ENCODE measurements around the gene KCNJ1. TPM values are rescaled to one million over a fixed set of nuclear protein-coding genes. Genes with fewer than 3 reads are reported as not detected.

The KCNJ1 gene
- total and polyA plus RNA-seq, 10 donors, result 0.02 to 0.09 (median 0.03) TPM; not detected in 7

- intact Hi-C loops (cut with DNase I; ENCODE audit: low total_unique reads), result no loop called here
- Histone ChIP-seq H3K36me3 (no peaks in the 10 kb centered on the region), H3K27me3 (replicated peaks in 1 of 7) (no peaks in the 10 kb centered on the region), H3K9me3 (no peaks in the 10 kb centered on the region), H3K4me3 (no peak overlapping the region), H3K27ac (peak overlapping the region in 1 of 8 donors; percentile 36), H3K4me1 (peaks cover 5 to 50% (median 27%) of the 10 kb centered on the region in 6 donors)
- TF ChIP-seq POLR2A (IDR thresholded peaks at IDR 0.05) (no peak), CTCF (IDR thresholded peaks at IDR 0.05 in 8 of 11, conservative IDR thresholded peaks at IDR 0.05 in 3 of 11) (peak; percentile 36 to 88 (median 80)), POLR2AphosphoS5 (IDR thresholded peaks at IDR 0.05) (peak; percentile 34 to 53 (median 50))
- DNase-seq, result peak; percentile 93
- 29 to 46% (median 35%) methylated on average over 10 of the region's 10 CpGs for WGBS, 5 donors
Measured at GRCh38 chr11:128848815-128849455, 18.2 kb downstream of the KCNJ1 start.

- TF ChIP-seq CTCF (IDR thresholded peaks at IDR 0.05 in 8 of 11, conservative IDR thresholded peaks at IDR 0.05 in 3 of 11) (no peak), POLR2AphosphoS5 (IDR thresholded peaks at IDR 0.05) (no peak), POLR2A (IDR thresholded peaks at IDR 0.05) (no peak)
- no peak for DNase-seq
- H3K9me3 ChIP-seq, result no peaks in the 10 kb centered on the region
- no peaks in the 10 kb centered on the region for H3K27me3 ChIP-seq (replicated peaks in 1 of 7)
- 79 to 98% (median 82%) methylated on average over 4 of the region's 4 CpGs for WGBS, 5 donors
- peak overlapping the region in 1 of 8 donors; percentile 82 for H3K27ac ChIP-seq
- no peaks in the 10 kb centered on the region for H3K36me3 ChIP-seq
- intact Hi-C loops (cut with DNase I; ENCODE audit: low total_unique reads), result no loop called here
- peaks cover 12 to 63% (median 46%) of the 10 kb centered on the region in 6 donors for H3K4me1 ChIP-seq
- H3K4me3 ChIP-seq, result no peak overlapping the region
Measured at GRCh38 chr11:128846985-128847384, 20.1 kb downstream of the KCNJ1 start.

GRCh38 chr11:128845334-128845780 lies 21.7 kb downstream of the KCNJ1 start:
- Histone ChIP-seq H3K27ac (peak overlapping the region in 6 of 8 donors; percentile 26 to 82 (median 67)), H3K9me3 (no peaks in the 10 kb centered on the region), H3K36me3 (no peaks in the 10 kb centered on the region), H3K4me1 (peaks cover 25 to 79% (median 56%) of the 10 kb centered on the region in 6 donors), H3K4me3 (no peak overlapping the region), H3K27me3 (replicated peaks in 1 of 7) (no peaks in the 10 kb centered on the region)
- intact Hi-C loops (cut with DNase I; ENCODE audit: low total_unique reads), result no loop called here
- no peak for DNase-seq
- TF ChIP-seq POLR2AphosphoS5 (IDR thresholded peaks at IDR 0.05) (peak in 1 of 3 donors; percentile 33), POLR2A (IDR thresholded peaks at IDR 0.05) (no peak)
- WGBS, 5 donors, result 12 to 43% (median 25%) methylated on average over 2 of the region's 2 CpGs

- H3K9me3 ChIP-seq, result no peaks in the 10 kb centered on the region
- TF ChIP-seq POLR2AphosphoS5 (IDR thresholded peaks at IDR 0.05) (no peak), CTCF (IDR thresholded peaks at IDR 0.05 in 8 of 11, conservative IDR thresholded peaks at IDR 0.05 in 3 of 11) (no peak), POLR2A (IDR thresholded peaks at IDR 0.05) (no peak)
- no peaks in the 10 kb centered on the region for H3K27me3 ChIP-seq (replicated peaks in 1 of 7)
- DNase-seq, result no peak
- H3K36me3 ChIP-seq, result no peaks in the 10 kb centered on the region
- WGBS, 5 donors, result 35 to 47% (median 45%) methylated on average over 2 of the region's 2 CpGs
- H3K4me1 ChIP-seq, result peaks cover 23 to 72% (median 49%) of the 10 kb centered on the region in 6 donors
- peak overlapping the region in 6 of 8 donors; percentile 67 to 82 (median 72) for H3K27ac ChIP-seq
- no peak overlapping the region for H3K4me3 ChIP-seq
- intact Hi-C loops (cut with DNase I; ENCODE audit: low total_unique reads), result no loop called here
Measured at GRCh38 chr11:128843198-128843785, 23.8 kb downstream of the KCNJ1 start.
